Fibroblast of skin of scalp (primary cell): Measurements from ENCODE around the gene WDR37. TPM values are rescaled to one million over a fixed set of nuclear protein-coding genes. Genes with fewer than 3 reads are reported as not detected.
"Not testable (repeated sequence)": the region's sequence is repeated elsewhere in the genome, so short reads cannot be mapped to it uniquely, and the experiment has no call there.

Experiments
- DNase-seq: peaks from one replicate; pipeline ENCODE4 v3.0.0-alpha.2; 2013
- polyA plus RNA-seq, 2 experiments: library from polyadenylated mRNA; unstranded; fragments of 120-200 nt; gene quantifications; one replicate each; pipeline ENCODE4 v1.2.1, GENCODE V29; 2013; ENCODE audit not compliant: insufficient read length in 2 of 2

The WDR37 gene, protein sequence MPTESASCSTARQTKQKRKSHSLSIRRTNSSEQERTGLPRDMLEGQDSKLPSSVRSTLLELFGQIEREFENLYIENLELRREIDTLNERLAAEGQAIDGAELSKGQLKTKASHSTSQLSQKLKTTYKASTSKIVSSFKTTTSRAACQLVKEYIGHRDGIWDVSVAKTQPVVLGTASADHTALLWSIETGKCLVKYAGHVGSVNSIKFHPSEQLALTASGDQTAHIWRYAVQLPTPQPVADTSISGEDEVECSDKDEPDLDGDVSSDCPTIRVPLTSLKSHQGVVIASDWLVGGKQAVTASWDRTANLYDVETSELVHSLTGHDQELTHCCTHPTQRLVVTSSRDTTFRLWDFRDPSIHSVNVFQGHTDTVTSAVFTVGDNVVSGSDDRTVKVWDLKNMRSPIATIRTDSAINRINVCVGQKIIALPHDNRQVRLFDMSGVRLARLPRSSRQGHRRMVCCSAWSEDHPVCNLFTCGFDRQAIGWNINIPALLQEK
- 6.9 TPM for polyA plus RNA-seq (2013, experiment 1 of 2; ENCODE audit: insufficient read length)
- 7.7 TPM for polyA plus RNA-seq (2013, experiment 2 of 2; ENCODE audit: insufficient read length)

- DNase-seq, result peak; percentile 80
Measured at GRCh38 chr10:1056326-1057105, at the start of gene WDR37. WDR37 (plus strand) TSS chr10:1056385; CDS start chr10:1072156, 15,771 bp downstream.

GRCh38 chr10:1006573-1006972 is 49.6 kb upstream of the WDR37 start:
- no peak for DNase-seq

DNA sequence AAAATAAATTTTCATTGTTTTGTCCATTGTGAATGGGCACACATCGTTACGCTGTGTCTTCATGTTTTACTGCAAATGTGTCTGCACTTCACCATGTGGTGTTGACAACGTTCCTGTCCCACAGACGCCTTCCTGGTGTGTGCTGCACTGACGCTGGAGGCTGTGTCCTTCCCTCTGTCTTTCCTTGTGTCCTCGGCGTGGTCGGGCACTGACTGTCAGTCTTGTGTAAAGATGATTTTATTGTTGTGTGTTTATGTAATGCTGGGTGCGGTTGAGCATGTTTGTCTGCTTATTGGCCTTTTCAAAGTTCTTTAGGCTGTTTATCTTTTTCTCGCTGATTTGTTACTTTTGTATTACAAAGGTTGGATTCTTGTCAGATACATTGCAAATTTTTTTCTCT is 48.6 kb upstream of the WDR37 start:
- no peak for DNase-seq

DNA sequence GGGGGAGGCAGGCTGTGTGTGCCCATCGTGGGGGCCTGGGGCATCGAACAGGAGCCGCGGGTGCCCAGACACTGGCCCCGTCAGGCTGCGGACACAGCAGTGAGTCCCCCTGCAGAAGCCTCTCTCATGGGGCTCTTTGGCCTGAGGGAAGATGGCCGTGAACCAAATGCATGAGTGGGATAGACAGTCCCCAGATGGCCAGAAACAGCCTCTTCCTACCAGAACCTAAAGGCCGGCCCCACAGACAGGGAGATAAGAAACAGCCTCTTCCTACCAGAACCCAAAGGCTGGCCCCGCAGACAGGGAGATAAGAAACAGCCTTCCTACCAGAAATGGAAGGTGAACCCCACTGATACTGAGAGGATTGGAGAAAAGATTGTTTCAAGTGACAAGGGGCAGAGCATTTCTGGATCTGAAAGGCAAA is 47.1 kb upstream of the WDR37 start:
- no peak for DNase-seq

DNA sequence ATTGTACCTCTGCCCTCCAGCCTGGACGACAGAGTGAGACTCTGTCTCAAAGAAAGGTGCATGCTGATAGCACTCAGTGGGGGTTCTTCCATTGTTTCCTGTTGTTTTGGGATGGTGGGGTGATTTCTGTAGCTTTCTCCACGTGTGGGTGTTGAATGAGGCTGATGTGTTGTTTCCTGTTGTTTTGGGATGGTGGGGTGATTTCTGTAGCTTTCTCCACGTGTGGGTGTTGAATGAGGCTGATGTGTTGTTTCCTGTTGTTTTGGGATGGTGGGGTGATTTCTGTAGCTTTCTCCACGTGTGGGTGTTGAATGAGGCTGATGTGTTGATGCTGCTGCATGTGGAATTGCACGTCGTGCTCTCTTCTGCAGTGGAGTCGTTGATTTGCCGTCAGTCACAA is 46.2 kb upstream of the WDR37 start:
- DNase-seq, result not testable (repeated sequence)

- no peak for DNase-seq
Measured at GRCh38 chr10:1010703-1011102, 45.5 kb upstream of the WDR37 start.

DNA sequence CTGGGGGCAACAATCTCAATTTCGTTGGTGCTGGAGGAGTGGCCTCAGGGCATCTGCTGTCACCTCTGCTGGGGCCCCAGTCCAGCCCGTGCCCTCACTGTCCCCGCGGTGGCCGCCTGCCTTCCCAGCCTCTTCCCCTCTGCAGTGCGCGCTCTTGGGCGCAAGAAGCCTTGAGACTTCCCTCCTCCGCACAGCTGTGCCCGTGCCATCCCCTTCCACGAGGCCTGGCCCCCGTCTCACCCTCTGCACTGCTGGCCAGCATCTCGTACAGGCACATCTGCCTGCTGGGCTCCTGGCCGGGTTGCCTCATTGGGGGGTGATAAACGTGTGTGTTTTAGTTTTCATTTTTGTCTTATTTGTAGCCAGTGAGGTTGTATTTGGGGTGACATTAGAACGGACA is 44.5 kb upstream of the WDR37 start:
- DNase-seq, result no peak

- no peak for DNase-seq
Measured at GRCh38 chr10:1015688-1016087, 40.5 kb upstream of the WDR37 start.

- DNase-seq, result no peak
Measured at GRCh38 chr10:1019362-1019761, 36.8 kb upstream of the WDR37 start.

- DNase-seq, result no peak
Measured at GRCh38 chr10:1020460-1020859, 35.7 kb upstream of the WDR37 start.

DNA sequence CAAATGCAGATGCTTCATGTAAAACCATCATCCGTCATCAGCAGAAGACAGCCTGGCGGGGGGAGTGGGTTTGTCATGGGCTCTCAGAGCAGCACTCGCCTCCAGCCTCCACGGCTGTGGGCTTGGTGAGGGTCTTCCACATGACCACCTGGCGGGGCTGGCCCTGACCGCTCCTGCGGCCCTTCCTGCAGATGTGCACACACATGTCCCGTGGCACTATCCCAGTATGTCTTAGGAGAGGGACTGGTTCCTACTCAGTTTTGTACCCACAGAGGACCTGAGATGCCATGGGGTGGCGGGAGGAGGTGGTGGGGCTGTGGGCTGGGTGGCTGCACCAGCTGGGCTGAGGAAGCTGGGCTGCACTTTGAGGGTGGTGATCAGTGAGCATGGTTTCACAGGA is 35.2 kb upstream of the WDR37 start:
- no peak for DNase-seq

- no peak for DNase-seq
Measured at GRCh38 chr10:1022413-1022812, 33.8 kb upstream of the WDR37 start.

- DNase-seq, result no peak
Measured at GRCh38 chr10:1024103-1024502, 32.1 kb upstream of the WDR37 start.

GRCh38 chr10:1025683-1026082 is 30.5 kb upstream of the WDR37 start, which contains the start of gene IDI2:
IDI2 (minus strand) TSS chr10:1025859; CDS start chr10:1024723, 1,136 bp downstream.
- no peak for DNase-seq

DNA sequence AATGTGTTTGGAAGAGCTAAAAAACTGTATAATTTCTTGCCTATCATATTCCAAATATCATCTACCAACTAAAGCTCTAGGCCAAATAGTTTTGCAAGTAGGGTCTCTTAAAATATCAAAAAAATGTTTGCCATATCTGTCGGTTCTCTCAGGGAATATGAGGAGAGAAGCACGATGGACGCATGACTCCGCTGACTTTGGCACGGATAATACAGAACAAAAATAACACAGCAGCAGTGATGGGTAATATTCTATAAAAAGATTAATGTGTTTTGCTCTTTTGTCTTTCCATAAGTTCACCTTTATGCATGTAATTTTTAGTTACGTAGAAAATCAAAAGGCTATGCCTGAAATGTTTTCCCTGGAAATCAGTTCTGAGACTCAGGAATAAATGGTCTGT is 29.6 kb upstream of the WDR37 start:
- DNase-seq, result no peak

DNA sequence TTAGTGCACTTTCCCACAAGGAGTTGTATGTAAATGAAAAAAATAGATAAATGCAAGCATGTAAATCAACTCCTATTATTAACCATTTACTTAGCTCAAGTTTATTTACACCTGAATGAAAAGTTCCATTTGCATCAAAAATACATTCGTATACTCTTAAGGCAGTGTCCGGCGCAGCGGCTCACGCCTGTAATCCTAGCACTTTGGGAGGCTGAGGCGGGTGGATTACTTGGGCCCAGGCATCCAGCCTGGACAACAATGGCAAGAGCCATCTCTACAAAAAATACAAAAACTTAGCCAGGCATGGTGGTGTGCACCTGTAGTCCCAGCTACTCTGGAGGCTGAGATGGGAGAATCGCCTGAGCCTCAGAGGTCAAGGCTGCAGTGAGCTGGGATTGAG is 26.3 kb upstream of the WDR37 start:
- no peak for DNase-seq

- DNase-seq, result no peak
Measured at GRCh38 chr10:1033601-1034000, 22.6 kb upstream of the WDR37 start.

DNA sequence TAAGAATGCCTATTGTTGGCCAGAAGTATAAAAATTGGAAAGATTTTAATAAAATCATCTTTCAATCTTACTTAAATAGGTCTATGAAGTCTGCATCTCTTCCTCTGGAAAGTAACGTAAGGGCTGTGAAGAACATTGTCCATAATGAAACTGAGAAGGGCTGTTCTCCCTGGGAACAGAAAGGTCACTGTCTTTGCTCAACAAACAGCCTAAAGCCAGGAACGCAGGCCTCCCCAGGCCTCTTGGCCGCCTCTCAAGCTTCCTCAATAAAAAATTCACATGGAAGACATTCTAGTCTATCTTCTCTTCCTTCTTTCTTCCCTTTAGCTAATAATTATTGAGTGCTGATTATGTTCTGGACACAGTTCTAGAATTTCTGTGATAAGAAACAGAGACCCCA is 21.4 kb upstream of the WDR37 start:
- no peak for DNase-seq

GRCh38 chr10:1035201-1035600 is 21.0 kb upstream of the WDR37 start:
- no peak for DNase-seq

- no peak for DNase-seq
Measured at GRCh38 chr10:1036341-1036791, 19.8 kb upstream of the WDR37 start.

- DNase-seq, result no peak
Measured at GRCh38 chr10:1037098-1037497, 19.1 kb upstream of the WDR37 start.

DNA sequence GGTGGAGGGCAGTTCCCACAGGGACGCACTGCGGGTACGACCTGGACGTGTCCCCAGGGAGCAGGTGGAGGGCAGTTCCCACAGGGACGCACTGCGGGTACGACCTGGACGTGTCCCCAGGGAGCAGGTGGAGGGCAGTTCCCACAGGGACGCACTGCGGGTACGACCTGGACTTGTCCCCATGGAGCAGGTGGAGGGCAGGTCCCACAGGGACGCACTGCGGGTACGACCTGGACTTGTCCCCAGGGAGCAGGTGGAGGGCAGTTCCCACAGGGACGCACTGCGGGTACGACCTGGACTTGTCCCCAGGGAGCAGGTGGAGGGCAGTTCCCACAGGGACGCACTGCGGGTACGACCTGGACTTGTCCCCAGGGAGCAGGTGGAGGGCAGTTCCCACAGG is 17.4 kb upstream of the WDR37 start:
- DNase-seq, result not testable (repeated sequence)

- DNase-seq, result no peak
Measured at GRCh38 chr10:1040133-1040532, 16.1 kb upstream of the WDR37 start.
